CD4-positive, alpha-beta T cell treated with Interferon gamma for 1 hour (primary cell): ENCODE results near the gene LMF1.

Experiments used
- DNase-seq: peaks from one replicate; pipeline ENCODE4 v3.0.0-alpha.2; 2020

LMF1 gene

DNA sequence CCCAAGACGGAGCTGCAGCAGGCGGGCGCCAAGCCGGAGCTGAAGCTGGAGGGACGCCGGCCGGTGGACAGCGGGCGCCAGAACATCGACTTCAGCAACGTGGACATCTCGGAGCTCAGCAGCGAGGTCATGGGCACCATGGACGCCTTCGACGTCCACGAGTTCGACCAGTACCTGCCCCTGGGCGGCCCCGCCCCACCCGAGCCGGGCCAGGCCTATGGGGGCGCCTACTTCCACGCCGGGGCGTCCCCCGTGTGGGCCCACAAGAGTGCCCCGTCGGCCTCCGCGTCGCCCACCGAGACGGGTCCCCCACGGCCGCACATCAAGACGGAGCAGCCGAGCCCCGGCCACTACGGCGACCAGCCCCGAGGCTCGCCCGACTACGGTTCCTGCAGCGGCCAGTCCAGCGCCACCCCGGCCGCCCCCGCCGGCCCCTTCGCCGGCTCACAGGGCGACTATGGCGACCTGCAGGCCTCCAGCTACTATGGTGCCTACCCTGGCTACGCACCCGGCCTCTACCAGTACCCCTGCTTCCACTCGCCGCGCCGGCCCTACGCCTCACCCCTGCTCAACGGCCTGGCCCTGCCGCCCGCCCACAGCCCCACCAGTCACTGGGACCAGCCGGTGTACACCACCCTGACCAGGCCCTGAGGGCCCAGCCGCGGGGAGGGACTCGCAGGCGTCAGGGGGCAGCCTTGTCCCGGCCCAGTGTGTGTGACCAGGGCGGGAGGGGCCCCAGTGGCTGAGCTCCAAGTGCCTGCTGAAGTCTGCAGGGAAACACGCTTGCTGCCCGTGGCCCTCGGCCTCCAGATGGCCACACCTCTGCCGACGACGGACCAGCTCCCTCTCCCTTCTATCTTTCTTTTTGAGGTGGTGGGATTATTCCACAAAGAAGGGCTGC, 14.2 kb upstream of the LMF1 start:
- no peak for DNase-seq

DNA sequence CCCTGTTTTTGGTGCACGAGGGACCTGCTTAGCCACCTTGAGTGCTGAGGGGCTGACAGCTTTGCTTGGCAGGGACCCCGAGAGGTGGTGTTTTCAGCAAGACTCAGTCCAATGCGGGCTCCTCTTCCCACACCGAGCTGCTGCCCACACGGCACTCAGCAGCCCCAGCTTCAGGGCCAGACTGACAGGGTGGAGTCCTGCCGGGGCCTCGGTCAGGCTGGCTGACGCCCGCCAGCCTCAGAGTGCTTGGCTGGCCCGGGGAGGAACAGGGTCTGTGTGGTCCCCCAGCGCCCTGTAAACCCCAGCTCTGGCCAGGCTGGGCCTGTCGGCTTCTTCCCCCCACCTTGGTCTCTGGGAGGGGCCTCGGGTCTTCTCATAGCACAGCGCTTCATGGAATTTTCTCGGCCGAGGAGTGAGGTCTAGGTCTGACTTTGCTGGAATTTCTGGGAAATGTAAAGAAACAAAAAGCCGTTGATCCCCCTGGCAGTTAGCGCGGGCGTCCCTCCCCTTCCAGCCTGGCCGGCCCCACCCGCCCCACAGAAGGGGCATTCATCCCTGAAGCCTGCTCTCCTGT, 13.4 kb upstream of the LMF1 start:
- no peak for DNase-seq

DNA sequence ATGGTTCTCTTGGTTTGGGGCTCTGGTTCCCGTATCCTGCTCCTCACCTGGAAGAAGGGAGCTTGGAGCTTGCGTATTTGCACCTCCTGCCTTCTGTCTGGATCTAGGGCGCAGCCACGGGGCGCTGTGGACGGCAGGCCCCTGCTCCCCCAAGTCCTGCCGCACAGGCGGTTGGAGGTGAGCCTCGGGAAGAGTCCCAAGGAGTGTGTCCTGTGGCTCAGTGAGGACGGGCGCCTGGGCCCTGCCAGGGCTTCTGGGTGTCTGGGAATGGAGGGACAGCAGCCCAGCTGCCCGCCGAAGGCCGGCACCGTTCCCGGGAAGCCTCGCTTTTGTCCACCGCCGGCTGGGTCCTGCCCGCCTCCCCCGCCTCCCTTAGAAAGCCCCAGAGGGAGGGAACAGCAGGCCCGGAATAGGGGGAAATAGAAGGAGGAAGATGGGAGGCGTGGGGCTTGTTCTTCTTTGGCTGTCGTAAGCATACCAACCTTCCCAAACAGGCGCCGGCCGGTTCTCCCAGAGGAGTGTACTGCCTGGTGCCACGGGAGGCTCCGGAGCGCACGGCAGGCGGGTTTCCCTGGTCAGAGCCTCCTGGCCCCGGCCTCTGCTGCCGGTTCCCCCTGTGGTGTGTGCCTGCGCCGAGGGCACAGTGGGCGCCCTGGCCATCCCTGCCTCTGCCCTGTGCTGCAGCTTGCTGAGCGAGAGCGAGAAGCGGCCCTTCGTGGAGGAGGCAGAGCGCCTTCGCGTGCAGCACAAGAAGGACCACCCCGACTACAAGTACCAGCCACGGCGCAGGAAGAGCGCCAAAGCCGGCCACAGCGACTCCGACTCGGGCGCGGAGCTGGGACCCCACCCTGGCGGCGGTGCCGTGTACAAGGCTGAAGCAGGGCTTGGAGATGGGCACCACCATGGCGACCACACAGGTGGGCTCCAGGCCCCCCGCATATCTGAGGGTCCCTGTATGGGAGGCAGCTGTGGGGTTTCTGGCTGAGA, 12.6 kb upstream of the LMF1 start:
- DNase-seq = no peak

DNA sequence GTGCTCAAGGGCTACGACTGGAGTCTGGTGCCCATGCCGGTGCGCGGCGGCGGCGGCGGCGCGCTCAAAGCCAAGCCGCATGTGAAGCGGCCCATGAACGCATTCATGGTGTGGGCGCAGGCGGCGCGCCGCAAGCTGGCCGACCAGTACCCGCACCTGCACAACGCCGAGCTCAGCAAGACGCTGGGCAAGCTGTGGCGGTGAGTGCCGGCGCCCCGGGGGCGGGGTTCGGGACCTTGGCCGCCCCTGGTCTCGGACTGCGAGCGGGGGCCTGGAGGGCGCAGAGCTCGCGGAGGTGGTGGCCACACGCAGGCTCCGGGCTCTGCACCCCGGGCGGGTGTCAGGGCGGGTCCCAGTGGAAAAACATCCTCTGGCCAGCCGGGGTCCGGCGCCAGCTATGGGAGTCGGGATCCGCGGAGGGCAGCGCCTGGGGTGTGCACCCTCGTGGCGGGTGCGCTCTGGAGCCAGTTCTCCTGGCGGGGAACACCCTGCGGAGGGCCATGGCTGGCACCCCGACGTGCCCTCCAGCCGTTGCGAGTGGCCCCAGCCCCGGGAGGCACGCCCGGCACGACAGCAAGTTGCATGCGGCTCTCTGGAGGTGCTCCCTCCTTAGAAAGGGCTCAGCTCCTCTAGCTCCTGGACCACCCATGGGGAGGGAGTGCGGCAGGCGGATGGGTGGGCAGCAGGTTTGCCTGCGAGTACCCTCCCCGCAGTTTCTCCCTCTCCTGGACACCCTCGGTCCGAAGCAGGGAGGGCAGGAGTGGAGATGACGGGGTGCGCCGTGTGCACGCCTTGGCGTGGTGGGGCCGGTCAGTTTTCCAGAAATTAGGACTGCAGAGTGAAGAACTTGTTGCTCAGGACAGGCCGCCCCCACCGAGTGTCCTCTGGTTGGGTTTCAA, 11.6 kb upstream of the LMF1 start:
- DNase-seq = no peak

DNA sequence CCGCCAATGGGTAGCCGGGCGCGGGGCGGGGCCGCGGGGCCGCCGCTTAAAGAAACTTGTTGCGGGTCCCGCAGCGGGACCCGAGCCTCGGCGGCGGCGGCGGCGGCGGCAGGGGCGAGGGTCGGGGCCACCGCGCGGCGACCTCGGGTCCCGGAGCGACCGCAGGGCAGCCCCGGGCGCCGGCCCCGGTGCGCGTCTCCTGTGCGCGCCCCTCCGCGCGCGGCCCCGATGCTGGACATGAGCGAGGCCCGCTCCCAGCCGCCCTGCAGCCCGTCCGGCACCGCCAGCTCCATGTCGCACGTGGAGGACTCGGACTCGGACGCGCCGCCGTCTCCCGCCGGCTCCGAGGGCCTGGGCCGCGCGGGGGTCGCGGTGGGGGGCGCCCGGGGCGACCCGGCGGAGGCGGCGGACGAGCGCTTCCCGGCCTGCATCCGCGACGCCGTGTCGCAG, 10.9 kb upstream of the LMF1 start, which contains the start of gene SOX8:
SOX8 (plus strand) TSS at position 76 of the 450 bp plus-strand sequence; CDS start at position 229, 153 bp downstream.
- no peak for DNase-seq

DNA sequence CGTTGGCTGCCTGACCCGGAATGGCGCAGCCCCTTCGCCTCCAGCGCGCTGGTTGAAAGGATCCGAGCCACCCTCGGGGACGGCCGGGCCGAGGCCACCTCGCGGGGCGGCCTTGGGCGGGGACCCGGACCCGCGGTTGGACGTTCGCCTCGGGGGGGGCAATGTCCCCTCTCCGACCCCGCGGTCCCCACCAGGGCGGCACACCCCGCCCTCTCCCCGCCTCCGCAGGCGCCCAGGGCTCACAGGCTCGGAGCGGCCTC, 9.7 kb upstream of the LMF1 start:
- no peak for DNase-seq

DNA sequence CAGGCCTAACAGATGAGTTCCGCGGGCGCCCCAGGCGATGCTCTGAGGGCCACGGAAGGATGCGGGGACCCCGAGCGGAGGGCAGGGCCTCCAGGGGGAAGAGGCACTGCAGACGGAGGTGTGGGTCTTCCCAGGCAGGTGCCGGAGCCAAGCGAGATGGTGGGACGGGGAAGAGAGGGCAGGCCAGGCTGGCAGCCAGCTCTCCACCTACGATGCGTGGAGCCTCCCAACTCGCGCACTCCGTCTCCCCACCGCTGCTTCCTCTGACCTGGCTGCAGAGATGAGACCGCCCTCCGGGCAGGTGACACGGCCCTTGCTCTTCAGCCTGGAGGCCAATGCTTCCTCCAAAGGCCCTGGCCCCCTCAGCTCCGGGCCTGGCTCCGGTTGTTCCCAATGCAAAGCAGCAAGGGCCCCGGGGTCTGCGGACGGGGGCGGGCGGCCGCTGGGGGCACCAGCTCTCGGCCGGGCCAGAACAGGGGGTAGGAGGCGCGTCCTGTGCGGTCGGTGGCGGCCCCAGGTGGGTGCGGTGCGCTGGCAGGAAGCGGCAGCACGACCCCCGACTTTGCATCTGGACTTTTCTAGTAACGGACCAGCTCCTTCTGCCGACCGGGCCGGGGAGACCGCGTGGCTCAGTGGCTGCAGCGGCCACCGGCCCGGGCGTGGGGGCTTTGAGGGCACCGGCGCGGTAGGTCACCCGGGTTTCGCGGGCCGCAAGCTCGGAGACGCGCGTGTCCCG, 9.2 kb upstream of the LMF1 start:
- DNase-seq = no peak

DNA sequence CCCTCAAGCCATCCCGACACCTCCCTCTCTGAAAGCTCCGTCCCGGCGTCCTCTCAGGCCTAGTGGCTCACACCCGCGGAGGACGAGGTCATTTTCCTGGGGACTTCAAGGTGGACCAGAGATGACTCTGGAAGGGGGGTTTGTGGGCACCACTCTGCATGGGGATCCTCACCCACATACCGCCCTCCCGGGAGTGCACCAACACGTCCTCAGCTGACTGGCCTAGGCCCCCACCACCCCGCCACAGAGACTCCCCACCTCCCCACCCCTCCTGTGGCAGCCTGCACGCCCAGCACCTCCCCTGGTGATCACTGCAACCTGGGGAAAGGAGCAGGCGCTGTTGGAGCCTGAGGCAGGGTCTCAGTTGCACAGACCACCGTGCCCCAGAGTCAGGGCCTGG, 8.4 kb upstream of the LMF1 start:
- DNase-seq = no peak

DNA sequence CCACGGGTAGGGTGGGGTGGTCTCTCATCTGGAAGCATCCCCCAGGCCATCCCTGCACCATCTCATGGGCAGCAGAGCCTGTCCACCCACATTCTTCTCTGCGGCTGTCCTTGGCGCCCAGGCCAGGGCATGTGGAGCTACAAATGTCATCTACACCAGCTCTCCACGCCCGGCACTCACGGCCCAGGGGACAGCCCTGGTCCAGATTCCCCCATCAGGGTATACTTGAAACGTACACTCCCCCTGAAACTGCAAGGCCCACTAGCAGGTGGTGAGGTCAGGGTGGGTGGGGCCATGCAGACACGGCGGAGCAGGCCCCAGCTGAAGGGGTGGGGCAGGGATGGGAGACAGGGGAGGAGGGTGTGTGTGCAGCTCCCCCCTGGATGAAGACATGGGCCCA, 7.6 kb upstream of the LMF1 start:
- DNase-seq = no peak

DNA sequence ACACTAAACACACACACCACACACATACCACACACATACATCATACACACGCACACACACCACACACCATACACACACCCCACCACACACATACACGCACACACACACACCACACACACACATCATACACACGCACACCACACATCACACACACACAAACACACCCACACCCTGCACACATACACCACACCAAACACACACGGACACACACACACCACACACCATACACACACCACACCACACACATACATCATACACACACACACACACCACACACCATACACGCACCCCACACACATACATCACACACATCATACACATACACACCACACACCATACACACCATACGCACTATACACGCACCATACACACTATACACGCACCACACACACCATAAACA, 7.1 kb upstream of the LMF1 start:
- DNase-seq = no peak

DNA sequence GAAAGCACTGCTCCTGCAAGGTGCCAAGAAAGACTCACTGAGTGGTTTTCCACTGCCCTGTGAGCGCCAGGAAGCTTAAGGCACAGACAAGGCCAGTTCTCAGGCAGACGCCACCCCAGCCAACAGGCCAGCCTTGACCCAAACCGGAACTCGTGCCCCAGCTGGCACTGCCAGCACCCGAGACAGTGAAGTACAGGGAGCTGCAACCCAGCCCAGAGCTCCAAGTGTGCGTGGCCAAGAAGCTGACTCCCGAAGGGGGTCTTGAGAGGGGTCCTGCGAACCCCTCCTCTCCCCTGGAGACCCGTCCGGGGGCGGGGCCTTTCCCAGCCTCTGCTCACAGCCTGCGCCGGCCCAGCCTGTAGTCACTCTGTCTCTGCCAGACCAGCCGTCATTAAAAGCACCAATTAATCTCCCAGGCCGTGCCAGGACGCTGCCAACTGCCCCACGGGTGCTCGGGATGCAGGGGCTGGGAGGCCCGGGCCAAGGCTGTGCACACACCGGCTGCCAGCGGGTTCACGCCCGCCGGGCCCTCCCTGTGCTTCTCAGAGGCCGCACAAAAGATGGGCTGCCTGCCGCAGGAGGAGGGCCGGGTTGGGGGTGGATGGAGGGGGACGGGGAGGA, 6.4 kb upstream of the LMF1 start:
- no peak for DNase-seq

DNA sequence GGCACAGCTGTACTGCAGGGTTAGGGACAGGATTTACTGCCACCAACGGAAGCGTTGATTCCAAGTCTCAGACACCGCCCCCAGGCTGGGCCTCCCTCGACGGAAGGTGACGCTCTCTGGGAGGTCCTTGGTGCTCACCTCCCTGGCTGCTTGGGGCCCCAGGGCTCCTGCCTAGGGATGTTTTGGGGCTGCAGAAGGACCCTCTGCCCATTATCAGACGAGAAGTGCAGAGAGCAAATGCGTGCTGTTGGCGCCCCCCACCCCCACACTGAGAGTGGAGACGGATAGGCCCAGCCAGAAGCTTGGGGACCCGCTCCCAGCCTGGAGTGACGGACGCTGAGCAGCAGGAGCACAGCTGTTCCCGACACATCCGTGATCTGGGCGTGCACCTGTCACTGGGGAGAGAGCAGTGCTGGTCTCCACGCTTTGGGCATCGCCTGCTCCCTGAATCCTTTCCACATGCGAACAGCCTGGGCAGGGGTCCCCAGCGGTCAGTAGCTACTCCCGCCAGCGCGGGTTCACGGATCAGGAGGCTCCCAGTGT, 5.7 kb upstream of the LMF1 start:
- no peak for DNase-seq

DNA sequence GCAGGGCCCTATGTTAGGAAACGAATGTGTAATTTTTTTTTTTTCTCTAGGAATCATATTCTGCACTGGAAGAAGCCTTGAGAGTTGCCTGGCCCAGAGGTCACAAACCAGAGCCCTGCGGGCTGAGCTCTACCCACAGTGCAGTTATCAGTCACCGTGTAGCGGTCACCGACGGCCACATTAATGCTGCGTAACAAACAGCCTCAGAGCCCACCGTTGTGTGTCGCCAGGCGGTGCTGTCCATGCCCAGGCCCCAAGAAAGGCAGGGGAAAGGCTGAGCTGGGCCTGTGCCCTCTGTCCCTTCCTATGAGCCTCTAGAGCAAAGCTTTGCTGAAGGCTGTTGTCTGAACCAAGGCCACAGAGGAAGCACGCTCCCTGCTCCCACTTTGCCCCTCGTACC, 4.5 kb upstream of the LMF1 start:
- DNase-seq = no peak

DNA sequence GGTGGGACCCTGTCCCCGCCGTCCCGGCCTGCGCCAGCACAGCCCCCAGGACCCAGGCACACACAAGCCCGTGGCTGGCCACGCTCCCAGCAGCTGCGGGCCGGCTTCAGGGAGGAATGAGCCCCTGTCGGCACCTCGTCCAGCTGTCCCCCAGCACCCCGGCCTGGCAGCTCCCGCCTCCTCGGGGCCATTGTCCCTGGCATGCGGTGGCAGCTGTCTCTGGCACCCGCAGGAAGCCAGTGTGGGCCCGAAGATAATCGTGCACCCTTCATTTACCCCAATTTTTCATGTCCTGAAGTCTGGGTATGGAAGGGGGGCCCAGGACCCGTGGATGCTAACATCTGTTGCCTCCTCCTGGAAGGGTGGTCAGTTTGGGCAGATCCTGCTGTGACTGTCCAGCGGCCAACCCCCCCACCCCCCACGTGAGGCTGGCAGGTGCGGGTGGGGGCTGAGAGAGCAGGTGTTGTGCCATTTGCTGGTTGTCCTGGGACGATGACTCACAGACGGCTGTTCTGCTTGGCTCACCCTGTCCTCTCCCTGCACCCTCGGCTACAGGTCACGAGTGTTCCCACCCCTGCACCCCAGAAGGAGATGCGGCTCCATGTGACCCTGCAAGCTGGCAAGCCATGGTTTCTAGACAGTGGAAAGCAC, 4.0 kb upstream of the LMF1 start:
- DNase-seq = no peak

DNA sequence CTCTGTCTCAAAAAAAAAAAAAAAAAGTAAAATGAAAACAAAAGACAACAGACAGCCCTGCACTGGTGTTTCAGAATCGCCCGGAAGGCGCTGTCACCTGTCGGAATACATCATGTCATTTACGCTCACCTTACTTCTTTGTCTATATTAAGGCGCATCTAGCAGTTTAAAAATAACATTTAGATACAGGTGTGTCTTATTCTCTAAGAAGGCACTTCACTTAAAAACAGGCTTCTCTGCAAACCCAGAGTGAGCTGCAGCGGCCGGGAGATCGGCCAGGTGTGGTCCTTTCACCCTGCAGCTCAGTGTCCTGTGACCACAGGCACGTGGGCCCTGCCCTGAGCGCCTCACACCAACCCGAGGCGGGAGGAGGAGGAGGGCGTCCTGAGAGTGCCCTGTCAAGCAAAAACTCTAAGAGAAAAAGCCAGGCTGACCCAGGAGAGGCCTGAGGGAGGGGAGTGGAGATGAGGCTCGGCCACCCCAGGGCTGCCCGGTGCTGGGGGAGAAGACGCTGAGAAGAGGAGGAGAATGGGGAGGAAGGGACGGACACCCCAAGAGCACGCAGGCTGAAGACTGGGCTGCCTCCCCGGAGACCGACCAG, 3.3 kb upstream of the LMF1 start:
- DNase-seq = no peak

DNA sequence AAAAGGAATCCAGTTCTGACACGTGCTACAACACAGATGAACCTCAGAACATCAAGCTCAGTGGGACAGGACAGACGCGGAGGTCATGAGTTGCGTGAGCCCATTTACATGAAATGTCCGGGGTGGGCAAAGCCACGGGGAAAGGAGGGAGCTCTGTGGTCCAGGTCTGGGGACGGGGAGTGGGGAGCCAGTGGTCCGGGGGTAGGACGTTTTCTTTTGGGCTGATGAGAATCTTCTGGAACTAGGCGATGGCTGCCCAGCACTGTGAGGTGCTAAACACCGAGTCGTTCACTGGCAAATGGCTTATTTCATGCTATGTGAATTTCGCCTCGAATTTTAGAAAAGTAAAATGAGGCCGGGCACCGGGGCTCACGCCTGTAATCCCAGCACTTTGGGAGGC, 2.6 kb upstream of the LMF1 start:
- no peak for DNase-seq

DNA sequence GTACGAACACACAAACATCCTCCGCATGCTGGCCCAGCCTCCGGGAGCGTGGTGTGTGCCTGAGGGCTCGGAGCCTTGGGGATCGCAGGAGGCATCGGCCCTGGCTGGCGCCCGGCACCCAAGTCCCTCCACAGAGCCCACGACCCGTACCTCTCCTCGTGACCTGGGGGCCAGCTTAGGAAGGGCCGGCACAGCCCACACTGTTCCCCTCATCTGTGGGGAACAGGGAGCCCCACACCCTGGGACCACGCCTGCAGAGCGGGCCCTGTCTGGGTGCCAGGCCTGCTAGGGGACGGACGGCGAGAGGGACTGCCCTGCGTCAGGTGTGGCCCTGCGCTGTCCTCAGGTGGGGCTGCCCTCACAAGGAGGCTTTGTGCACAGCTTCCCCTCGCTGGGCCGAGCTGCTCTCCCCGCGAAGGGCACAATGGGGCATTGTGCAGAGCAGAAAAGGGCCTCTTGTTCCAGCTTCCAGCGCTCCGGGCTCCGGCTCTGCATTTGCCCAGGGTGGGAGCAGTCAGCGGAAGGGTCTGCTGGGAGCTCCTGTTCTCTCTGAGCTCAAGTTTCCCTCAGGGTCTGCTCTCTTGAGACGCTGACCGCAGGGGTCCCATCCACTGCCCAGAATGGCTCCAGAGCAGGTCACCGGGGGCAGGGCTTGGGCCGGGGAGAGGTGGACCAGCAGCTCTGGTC, 1.7 kb upstream of the LMF1 start:
- DNase-seq = no peak

DNA sequence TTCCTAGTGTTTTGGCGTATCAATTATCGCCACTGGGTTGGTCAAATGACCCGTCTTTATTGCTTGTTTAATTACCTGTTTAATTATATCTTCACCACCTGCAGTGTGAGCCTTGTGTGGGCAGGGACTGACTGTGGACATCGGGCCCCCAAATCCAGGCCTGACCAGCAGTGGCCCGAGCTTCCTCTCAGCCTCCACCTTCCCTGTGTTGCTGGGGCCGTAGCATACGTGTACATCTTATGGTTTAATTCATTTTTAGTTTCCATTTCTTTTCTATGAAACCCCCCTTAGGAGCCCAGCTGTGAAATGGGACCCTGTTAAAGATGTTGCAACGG, 1.2 kb upstream of the LMF1 start:
- DNase-seq = no peak

DNA sequence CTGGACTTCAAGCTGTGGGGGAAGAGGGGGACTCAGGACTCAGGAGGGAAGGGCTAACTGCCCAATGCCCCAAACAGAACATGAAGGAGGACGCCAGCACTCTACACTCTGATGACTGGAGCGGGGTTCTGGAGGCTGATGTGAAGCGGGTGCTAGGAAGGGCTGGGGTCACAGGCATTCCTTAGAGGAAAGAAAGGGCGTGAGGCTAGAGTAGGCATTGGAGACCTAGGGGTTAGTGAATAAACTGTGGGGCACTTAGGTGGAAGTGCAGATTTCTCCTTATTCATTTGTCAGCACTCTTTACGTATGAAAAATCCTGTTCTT, 760 bp upstream of the LMF1 start:
- DNase-seq = no peak

DNA sequence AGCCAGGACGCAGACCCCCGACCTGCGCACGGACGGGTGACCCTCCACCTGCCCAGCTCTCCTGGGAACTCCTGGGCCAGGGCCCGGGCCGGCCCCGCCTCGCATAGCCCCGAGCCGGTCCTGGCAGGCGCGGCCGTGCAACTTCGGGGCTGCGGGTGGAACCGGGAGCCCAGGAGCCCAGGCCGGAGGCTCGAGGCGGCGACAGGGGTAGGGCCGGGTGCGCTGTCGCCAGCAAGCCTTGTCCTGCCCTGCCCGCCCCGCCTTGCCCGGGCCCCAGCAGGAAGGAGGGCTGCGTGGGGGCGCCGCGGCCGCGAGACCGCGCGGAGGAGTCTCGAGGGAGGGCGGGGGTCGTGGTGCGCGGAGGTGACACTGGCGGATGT, 408 bp downstream of the LMF1 start:
- DNase-seq = no peak
